Stomach (tissue), 4 donors: Measurements from ENCODE around the gene RAPGEF1.
"Not testable (repeated sequence)": the region's sequence is repeated elsewhere in the genome, so short reads cannot be mapped to it uniquely, and the experiment has no call there.

Experiments used
- CTCF ChIP-seq, 7 experiments: fragments of 450-650 bp in 4 of 7; fragments of 200-600 bp in 3 of 7; sonication (generic) in 3 of 7; IDR thresholded peaks; one replicate each; pipeline ENCODE4 v1.5.1; 2016 to 2019; ENCODE audit warnings: antibody characterized with exemption in 7 of 7, control low read depth in 2 of 7, mild to moderate bottlenecking in 1 of 7
- POLR2AphosphoS5 ChIP-seq, 3 donors: sonication (generic); formaldehyde crosslinking; IDR thresholded peaks; one replicate each; pipeline ENCODE4 v1.6.1; 2016; ENCODE audit warnings: antibody characterized with exemption in 3 of 3

DNA sequence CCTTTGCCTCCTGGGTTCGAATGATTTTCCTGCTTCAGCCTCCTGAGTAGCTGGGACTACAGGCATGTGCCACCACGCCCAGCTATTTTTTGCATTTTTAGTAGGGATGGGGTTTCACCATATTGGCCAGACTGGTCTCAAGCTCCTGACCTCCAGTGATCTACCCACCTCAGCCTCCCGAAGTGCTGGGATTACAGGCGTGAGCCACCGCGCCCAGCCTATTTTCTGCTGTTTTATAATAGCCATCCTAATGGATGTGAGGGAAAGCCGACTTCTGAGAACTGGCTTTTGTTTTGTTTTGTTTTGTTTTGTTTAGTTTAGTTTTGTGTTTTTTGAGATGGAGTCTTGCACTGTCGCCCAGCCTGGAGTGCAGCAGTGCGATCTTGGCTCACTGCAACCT, 13.9 kb upstream of the RAPGEF1 start:
- not testable (repeated sequence) for TF ChIP-seq CTCF, POLR2AphosphoS5 (IDR thresholded peaks at IDR 0.05)
